HL-60 (cell line): ENCODE data around the gene MYNN.

Source experiments
- DNase-seq, 2 experiments: peaks; one replicate each; pipeline ENCODE4 v3.0.0-alpha.2; 2010 to 2020; ENCODE audit warnings: low read depth in 1 of 2, low spot score in 1 of 2
- H3K27ac ChIP-seq: fragments of 250-450 bp; sonication (Bioruptor Pico); replicated peaks from 2 replicates; pipeline ENCODE4 v1.5.1; 2020; ENCODE audit warnings: mild to moderate bottlenecking, moderate library complexity
- H3K27me3 ChIP-seq: fragments of 250-450 bp; sonication (Bioruptor Pico); 2 replicates; pipeline ENCODE4 v1.5.1; 2021; ENCODE audit warnings: mild to moderate bottlenecking, moderate library complexity; ENCODE audit not compliant: insufficient read depth, poor library complexity, severe bottlenecking
- H3K4me3 ChIP-seq: replicated peaks from 2 replicates; pipeline ENCODE4 v1.5.1; 2011; ENCODE audit warnings: mild to moderate bottlenecking, control low read depth, low read length; ENCODE audit not compliant: insufficient read depth
- GABPA ChIP-seq: IDR thresholded peaks from 2 replicates; pipeline ENCODE4 v1.6.1; 2012; ENCODE audit warnings: low read depth
- POLR2AphosphoS5 ChIP-seq: IDR thresholded peaks from 2 replicates; pipeline ENCODE4 v1.6.1; 2012; ENCODE audit warnings: low read depth
- SPI1 ChIP-seq: IDR thresholded peaks from 2 replicates; pipeline ENCODE4 v1.6.1; 2012; ENCODE audit warnings: low read depth, mild to moderate bottlenecking, borderline replicate concordance
- TF ChIP-seq, protein P1 (sequence below): IDR thresholded peaks from 2 replicates; pipeline ENCODE4 v1.6.1; 2012; ENCODE audit warnings: low read depth; ENCODE audit not compliant: insufficient replicate concordance
- TF ChIP-seq, protein P2 (sequence below): IDR thresholded peaks from one replicate; pipeline ENCODE4 v1.5.1; 2011; ENCODE audit warnings: low read length, control low read depth, inconsistent platforms; ENCODE audit not compliant: insufficient read depth

The MYNN gene

DNA sequence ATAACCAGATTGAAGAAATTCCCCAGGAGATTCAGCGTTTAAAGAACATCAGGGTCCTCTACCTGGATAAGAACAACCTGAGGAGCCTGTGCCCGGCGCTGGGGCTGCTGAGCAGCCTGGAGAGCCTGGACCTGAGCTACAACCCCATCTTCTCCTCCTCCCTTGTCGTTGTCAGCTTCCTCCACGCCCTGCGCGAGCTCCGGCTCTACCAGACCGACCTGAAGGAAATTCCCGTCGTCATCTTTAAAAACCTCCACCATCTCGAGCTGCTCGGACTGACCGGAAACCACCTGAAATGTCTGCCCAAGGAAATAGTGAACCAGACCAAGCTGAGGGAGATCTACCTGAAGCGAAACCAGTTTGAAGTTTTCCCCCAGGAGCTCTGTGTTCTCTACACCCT, 48.9 kb downstream of the MYNN start:
- no peak for DNase-seq
- TF ChIP-seq GABPA (no peak), POLR2AphosphoS5 (no peak), SPI1 (no peak)
- TF ChIP-seq, protein P1, sequence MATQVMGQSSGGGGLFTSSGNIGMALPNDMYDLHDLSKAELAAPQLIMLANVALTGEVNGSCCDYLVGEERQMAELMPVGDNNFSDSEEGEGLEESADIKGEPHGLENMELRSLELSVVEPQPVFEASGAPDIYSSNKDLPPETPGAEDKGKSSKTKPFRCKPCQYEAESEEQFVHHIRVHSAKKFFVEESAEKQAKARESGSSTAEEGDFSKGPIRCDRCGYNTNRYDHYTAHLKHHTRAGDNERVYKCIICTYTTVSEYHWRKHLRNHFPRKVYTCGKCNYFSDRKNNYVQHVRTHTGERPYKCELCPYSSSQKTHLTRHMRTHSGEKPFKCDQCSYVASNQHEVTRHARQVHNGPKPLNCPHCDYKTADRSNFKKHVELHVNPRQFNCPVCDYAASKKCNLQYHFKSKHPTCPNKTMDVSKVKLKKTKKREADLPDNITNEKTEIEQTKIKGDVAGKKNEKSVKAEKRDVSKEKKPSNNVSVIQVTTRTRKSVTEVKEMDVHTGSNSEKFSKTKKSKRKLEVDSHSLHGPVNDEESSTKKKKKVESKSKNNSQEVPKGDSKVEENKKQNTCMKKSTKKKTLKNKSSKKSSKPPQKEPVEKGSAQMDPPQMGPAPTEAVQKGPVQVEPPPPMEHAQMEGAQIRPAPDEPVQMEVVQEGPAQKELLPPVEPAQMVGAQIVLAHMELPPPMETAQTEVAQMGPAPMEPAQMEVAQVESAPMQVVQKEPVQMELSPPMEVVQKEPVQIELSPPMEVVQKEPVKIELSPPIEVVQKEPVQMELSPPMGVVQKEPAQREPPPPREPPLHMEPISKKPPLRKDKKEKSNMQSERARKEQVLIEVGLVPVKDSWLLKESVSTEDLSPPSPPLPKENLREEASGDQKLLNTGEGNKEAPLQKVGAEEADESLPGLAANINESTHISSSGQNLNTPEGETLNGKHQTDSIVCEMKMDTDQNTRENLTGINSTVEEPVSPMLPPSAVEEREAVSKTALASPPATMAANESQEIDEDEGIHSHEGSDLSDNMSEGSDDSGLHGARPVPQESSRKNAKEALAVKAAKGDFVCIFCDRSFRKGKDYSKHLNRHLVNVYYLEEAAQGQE = no peak
- TF ChIP-seq, protein P2, sequence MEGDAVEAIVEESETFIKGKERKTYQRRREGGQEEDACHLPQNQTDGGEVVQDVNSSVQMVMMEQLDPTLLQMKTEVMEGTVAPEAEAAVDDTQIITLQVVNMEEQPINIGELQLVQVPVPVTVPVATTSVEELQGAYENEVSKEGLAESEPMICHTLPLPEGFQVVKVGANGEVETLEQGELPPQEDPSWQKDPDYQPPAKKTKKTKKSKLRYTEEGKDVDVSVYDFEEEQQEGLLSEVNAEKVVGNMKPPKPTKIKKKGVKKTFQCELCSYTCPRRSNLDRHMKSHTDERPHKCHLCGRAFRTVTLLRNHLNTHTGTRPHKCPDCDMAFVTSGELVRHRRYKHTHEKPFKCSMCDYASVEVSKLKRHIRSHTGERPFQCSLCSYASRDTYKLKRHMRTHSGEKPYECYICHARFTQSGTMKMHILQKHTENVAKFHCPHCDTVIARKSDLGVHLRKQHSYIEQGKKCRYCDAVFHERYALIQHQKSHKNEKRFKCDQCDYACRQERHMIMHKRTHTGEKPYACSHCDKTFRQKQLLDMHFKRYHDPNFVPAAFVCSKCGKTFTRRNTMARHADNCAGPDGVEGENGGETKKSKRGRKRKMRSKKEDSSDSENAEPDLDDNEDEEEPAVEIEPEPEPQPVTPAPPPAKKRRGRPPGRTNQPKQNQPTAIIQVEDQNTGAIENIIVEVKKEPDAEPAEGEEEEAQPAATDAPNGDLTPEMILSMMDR = no peak
- no peak overlapping the region for H3K27ac ChIP-seq
- no peaks in the 10 kb centered on the region for H3K27me3 ChIP-seq
- H3K4me3 ChIP-seq = no peak overlapping the region

DNA sequence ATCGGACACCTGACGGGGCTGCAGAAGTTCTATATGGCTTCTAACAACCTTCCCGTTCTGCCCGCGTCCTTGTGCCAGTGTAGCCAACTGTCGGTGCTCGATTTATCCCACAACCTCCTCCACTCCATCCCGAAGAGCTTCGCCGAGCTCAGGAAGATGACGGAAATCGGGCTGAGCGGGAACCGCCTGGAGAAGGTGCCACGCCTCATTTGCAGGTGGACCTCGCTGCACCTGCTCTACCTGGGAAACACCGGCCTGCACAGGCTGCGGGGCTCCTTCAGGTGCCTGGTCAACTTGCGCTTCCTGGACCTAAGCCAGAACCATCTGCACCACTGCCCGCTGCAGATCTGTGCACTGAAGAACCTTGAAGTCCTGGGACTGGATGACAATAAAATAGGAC, 49.3 kb downstream of the MYNN start:
- no peak for DNase-seq
- TF ChIP-seq GABPA = no peak
- TF ChIP-seq POLR2AphosphoS5 = no peak
- no peak for TF ChIP-seq SPI1
- TF ChIP-seq, protein P1 = no peak
- TF ChIP-seq, protein P2 = no peak
- no peak overlapping the region for H3K4me3 ChIP-seq
- H3K27ac ChIP-seq = no peak overlapping the region
- H3K27me3 ChIP-seq = no peaks in the 10 kb centered on the region

DNA sequence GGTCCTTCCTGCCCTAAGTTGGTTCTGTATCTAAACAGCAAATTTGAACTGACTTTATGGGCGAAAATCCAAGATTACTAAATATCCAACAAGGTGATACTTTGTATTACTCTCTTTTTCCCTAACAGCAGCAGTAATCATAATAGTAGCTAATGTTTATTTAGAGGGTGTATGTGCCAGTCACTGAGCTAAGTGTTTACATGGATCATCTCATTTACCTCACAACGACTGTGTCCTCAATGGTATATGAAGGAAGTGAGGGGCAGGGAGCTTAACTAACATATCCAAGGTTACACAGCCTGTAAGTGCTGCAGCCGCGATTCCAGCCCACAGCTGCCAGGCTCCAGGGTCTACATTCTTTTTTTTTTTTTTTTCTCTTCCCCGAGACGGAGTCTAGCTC, 49.8 kb downstream of the MYNN start:
- no peak overlapping the region for H3K4me3 ChIP-seq
- H3K27ac ChIP-seq = no peak overlapping the region
- TF ChIP-seq POLR2AphosphoS5 = no peak
- TF ChIP-seq, protein P2 = no peak
- TF ChIP-seq SPI1 = no peak
- no peak for TF ChIP-seq GABPA
- TF ChIP-seq, protein P1 = no peak
- H3K27me3 ChIP-seq = no peaks in the 10 kb centered on the region
- no peak for DNase-seq
